GM12801 (cell line): ENCODE data around the gene S100A11.

Experiments
- CTCF ChIP-seq: IDR thresholded peaks from one replicate; pipeline ENCODE4 v1.5.1; 2011; ENCODE audit warnings: control low read depth; ENCODE audit not compliant: insufficient read length; ENCODE audit errors: extremely low read depth

Gene S100A11

GRCh38 chr1:152000964-152001630 lies 35.7 kb downstream of the S100A11 start:
- no peak for TF ChIP-seq CTCF

GRCh38 chr1:151998611-151999362 lies 38.0 kb downstream of the S100A11 start:
- TF ChIP-seq CTCF = no peak

- no peak for TF ChIP-seq CTCF
These were observed 39.6 kb downstream of the S100A11 start for GRCh38 chr1:151997284-151997570.

GRCh38 chr1:151995774-151996173 lies 41.0 kb downstream of the S100A11 start:
- TF ChIP-seq CTCF = no peak

- TF ChIP-seq CTCF = no peak
These were observed 41.8 kb downstream of the S100A11 start for GRCh38 chr1:151994956-151995355.

GRCh38 chr1:151993734-151994496 lies 42.9 kb downstream of the S100A11 start, which contains the start of gene S100A10:
Gene S100A10, minus strand, starts transcription at chr1:151993859. Its CDS starts 7,629 bp downstream, at chr1:151986230.
- TF ChIP-seq CTCF = no peak

GRCh38 chr1:151993084-151993733 lies 43.6 kb downstream of the S100A11 start:
- no peak for TF ChIP-seq CTCF
